ENCODE measurements around the gene HEPN1. TPM values are rescaled to one million over a fixed set of nuclear protein-coding genes. Genes with fewer than 3 reads are reported as not detected.

HEPN1 gene
- total RNA-seq, 1 donor = under 0.01 TPM

DNA sequence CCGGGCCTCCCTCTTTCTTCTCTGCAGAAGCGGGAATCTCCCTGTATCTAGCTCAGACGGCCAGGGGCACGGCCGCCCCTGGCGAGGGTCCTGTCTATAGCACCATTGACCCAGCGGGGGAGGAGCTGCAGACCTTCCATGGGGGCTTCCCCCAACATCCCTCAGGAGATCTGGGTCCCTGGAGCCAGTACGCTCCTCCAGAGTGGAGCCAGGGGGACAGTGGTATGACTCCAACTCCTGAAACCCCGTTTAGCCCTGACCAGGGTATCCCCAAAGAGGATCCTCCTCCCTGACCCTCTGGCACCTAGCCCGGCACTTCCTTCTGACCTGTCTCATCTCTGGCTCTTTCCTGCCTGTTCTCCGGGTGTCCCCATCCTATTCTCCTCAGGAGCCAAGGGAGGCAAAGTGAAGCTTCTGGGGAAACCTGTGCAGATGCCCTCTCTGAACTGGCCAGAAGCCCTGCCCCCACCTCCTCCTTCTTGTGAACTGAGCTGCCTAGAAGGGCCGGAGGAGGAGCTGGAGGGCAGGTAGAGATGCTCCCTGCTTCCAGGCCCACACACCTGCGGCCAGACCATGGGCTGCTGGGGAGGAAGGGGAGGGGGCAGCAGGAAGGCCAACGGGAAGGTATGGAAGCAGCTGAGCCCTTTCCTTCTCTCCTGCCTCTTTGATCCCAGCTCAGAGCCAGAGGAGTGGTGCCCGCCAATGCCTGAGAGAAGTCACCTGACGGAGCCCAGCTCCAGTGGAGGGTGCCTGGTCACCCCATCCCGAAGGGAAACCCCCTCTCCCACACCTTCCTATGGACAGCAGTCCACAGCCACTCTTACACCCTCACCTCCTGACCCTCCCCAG is 40.9 kb upstream of the HEPN1 start:
- no peaks in the 10 kb centered on the region for H3K4me1 ChIP-seq (ENCODE audit: insufficient read depth, low read length)
- H3K4me2 ChIP-seq (ENCODE audit: insufficient read depth, low read length) = no peak overlapping the region
- TF ChIP-seq, protein P1, sequence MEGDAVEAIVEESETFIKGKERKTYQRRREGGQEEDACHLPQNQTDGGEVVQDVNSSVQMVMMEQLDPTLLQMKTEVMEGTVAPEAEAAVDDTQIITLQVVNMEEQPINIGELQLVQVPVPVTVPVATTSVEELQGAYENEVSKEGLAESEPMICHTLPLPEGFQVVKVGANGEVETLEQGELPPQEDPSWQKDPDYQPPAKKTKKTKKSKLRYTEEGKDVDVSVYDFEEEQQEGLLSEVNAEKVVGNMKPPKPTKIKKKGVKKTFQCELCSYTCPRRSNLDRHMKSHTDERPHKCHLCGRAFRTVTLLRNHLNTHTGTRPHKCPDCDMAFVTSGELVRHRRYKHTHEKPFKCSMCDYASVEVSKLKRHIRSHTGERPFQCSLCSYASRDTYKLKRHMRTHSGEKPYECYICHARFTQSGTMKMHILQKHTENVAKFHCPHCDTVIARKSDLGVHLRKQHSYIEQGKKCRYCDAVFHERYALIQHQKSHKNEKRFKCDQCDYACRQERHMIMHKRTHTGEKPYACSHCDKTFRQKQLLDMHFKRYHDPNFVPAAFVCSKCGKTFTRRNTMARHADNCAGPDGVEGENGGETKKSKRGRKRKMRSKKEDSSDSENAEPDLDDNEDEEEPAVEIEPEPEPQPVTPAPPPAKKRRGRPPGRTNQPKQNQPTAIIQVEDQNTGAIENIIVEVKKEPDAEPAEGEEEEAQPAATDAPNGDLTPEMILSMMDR (IDR thresholded peaks at IDR 0.05; ENCODE audit: extremely low read depth, low read depth, low read length) = no peak
- H2AFZ ChIP-seq (ENCODE audit: low read length) = no peak overlapping the region
- no peak overlapping the region for H3K4me3 ChIP-seq (ENCODE audit: insufficient read depth, low read length)
- no peak overlapping the region for H3K27ac ChIP-seq (ENCODE audit: low read depth, low read length)
- no peaks in the 10 kb centered on the region for H4K20me1 ChIP-seq (ENCODE audit: insufficient read depth, low read length)
- no peaks in the 10 kb centered on the region for H3K36me3 ChIP-seq (ENCODE audit: insufficient read depth, low read length)
- DNase-seq (ENCODE audit: insufficient read length, low spot score, missing footprints) = no peak
- H3K79me2 ChIP-seq (ENCODE audit: insufficient read depth, low read length) = no peaks in the 10 kb centered on the region
- no peaks in the 10 kb centered on the region for H3K9me3 ChIP-seq (ENCODE audit: low read depth, low read length)
- peaks cover 9% of the 10 kb centered on the region for H3K27me3 ChIP-seq (ENCODE audit: insufficient read depth, low read length)

DNA sequence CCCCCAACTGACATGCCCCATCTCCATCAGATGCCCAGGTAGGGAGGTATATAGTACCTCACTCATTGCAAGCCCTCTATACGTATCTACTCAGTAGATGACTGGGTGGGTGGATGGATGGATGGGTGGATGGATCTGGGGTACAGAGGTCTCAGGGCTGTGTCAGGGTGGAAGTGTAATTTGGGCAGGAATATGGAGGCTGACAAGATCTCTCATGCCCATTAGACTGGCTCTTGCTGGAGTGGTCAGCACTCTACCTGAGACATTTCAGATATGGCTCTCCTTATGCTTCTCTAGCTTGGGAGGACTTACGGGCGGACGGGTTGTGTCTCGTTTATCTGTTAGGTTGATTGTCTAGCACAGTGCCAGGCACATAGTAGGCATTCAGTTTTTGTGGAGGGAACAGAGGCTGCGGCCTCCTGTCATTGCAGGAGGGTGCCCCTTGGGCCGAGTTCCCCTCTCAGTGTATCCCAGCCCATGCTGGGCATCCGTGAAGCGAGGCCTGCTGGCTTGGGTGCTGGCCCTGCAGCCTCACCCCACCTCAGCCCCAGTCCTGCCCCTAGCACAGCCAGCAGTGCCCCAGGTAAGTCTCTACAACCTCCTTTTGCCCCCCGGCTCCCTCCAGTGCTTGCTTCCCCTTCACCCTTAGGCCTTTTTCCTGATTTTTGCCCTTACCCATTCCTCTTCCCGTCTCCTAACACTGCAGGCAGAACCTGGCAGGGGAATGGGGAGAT is 40.1 kb upstream of the HEPN1 start:
- peak; percentile 22 for DNase-seq (ENCODE audit: insufficient read length, low spot score, missing footprints)
- Histone ChIP-seq H3K9me3 (ENCODE audit: low read depth, low read length) (no peaks in the 10 kb centered on the region), H3K27ac (ENCODE audit: low read depth, low read length) (no peak overlapping the region), H2AFZ (ENCODE audit: low read length) (no peak overlapping the region), H3K36me3 (ENCODE audit: insufficient read depth, low read length) (no peaks in the 10 kb centered on the region), H4K20me1 (ENCODE audit: insufficient read depth, low read length) (no peaks in the 10 kb centered on the region), H3K27me3 (ENCODE audit: insufficient read depth, low read length) (peaks cover 2% of the 10 kb centered on the region), H3K4me1 (ENCODE audit: insufficient read depth, low read length) (no peaks in the 10 kb centered on the region), H3K4me2 (ENCODE audit: insufficient read depth, low read length) (no peak overlapping the region), H3K4me3 (ENCODE audit: insufficient read depth, low read length) (no peak overlapping the region), H3K79me2 (ENCODE audit: insufficient read depth, low read length) (no peaks in the 10 kb centered on the region)
- TF ChIP-seq, protein P1 (IDR thresholded peaks at IDR 0.05; ENCODE audit: extremely low read depth, low read depth, low read length) = no peak

DNA sequence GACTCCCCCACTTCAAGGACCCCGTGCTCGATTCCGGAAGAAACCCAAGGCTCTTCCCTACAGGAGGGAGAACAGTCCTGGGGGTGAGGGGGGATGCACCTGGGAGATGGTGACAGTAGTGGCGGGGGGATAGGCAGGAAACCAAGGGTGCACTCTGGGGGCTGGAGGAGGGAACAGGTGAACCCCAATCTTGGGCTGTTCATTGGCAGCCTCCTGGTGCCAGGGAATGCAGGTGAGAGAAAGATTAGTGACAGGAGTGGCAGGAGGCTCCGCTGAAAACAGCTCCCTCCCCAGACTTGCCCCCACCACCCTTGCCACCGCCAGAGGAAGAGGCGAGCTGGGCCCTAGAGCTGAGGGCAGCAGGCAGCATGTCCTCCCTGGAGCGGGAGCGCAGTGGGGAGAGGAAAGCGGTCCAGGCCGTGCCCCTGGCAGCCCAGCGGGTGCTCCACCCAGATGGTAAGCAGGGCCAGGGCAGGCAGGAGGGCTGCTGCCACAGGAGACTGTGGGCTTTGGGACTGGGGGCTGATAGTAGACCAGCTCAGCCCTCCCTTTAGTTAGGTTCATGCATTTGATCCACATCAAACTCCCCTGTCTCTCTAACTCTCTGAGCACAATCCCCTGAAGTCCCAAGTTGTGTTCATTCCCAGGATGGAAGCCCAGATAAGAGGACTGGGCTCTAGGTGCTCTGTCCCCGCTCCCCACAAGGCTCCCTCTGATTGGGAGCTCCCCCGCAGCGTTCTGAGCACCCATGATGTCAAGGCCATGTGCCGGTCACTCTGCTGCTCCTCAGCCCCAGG is 39.4 kb upstream of the HEPN1 start:
- no peaks in the 10 kb centered on the region for H3K36me3 ChIP-seq (ENCODE audit: insufficient read depth, low read length)
- H3K9me3 ChIP-seq (ENCODE audit: low read depth, low read length) = no peaks in the 10 kb centered on the region
- H4K20me1 ChIP-seq (ENCODE audit: insufficient read depth, low read length) = no peaks in the 10 kb centered on the region
- peak; percentile 79 for DNase-seq (ENCODE audit: insufficient read length, low spot score, missing footprints)
- H3K4me3 ChIP-seq (ENCODE audit: insufficient read depth, low read length) = no peak overlapping the region
- H3K4me2 ChIP-seq (ENCODE audit: insufficient read depth, low read length) = no peak overlapping the region
- TF ChIP-seq, protein P1 (IDR thresholded peaks at IDR 0.05; ENCODE audit: extremely low read depth, low read depth, low read length) = no peak
- no peak overlapping the region for H2AFZ ChIP-seq (ENCODE audit: low read length)
- H3K79me2 ChIP-seq (ENCODE audit: insufficient read depth, low read length) = no peaks in the 10 kb centered on the region
- no peak overlapping the region for H3K27ac ChIP-seq (ENCODE audit: low read depth, low read length)
- no peaks in the 10 kb centered on the region for H3K4me1 ChIP-seq (ENCODE audit: insufficient read depth, low read length)
- no peaks in the 10 kb centered on the region for H3K27me3 ChIP-seq (ENCODE audit: insufficient read depth, low read length)

All from osteoblast (primary cell).